ENCODE measurements around the gene NPAS3. TPM values are rescaled to one million over a fixed set of nuclear protein-coding genes. Genes with fewer than 3 reads are reported as not detected.

Gene NPAS3
- total RNA-seq, 2 experiments from 2014 or later, result not detected

DNA sequence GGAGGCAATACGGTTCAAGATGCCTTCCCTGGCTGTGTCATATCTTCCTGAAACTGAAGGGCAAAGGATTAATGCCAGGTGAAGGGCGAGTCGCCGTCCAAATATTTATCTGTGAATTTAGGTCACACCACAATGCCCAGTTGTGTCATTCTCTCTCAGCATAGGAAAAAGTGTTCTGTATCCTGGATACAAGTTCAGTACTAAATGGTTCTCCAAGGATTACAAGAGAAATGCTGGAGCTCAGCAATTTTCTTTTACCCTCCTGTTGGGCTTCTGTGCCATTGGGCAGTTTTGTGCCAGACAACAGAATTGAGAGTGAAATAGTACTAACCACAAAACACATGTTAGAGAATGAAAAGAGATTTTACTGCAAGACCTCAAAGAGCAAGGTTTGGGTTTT, 518.3 kb downstream of the NPAS3 start:
- TF ChIP-seq, protein P1, sequence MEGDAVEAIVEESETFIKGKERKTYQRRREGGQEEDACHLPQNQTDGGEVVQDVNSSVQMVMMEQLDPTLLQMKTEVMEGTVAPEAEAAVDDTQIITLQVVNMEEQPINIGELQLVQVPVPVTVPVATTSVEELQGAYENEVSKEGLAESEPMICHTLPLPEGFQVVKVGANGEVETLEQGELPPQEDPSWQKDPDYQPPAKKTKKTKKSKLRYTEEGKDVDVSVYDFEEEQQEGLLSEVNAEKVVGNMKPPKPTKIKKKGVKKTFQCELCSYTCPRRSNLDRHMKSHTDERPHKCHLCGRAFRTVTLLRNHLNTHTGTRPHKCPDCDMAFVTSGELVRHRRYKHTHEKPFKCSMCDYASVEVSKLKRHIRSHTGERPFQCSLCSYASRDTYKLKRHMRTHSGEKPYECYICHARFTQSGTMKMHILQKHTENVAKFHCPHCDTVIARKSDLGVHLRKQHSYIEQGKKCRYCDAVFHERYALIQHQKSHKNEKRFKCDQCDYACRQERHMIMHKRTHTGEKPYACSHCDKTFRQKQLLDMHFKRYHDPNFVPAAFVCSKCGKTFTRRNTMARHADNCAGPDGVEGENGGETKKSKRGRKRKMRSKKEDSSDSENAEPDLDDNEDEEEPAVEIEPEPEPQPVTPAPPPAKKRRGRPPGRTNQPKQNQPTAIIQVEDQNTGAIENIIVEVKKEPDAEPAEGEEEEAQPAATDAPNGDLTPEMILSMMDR (IDR thresholded peaks at IDR 0.05), result no peak
- no peaks in the 10 kb centered on the region for H3K4me1 Mint-ChIP-seq (ENCODE audit: low read depth)
- H3K36me3 Mint-ChIP-seq (ENCODE audit: low read depth), result no peaks in the 10 kb centered on the region
- intact Hi-C loops (cut with micrococcal nuclease), result no loop called here
- CTCF ChIA-PET, result no interaction called here
- DNase-seq, result no peak
- H3K9me3 Mint-ChIP-seq, result no peaks in the 10 kb centered on the region
- no peak overlapping the region for H3K4me3 Mint-ChIP-seq
- H3K27ac Mint-ChIP-seq, result no peak overlapping the region
- no peaks in the 10 kb centered on the region for H3K27me3 Mint-ChIP-seq
- POLR2A ChIA-PET, result no interaction called here
- no peak for ATAC-seq

GRCh38 chr14:33457617-33458016, 518.9 kb downstream of the NPAS3 start:
- Mint-ChIP-seq H3K27ac (no peak overlapping the region), H3K9me3 (no peaks in the 10 kb centered on the region), H3K4me1 (ENCODE audit: low read depth) (no peaks in the 10 kb centered on the region), H3K4me3 (no peak overlapping the region), H3K36me3 (ENCODE audit: low read depth) (no peaks in the 10 kb centered on the region), H3K27me3 (no peaks in the 10 kb centered on the region)
- intact Hi-C loops (cut with micrococcal nuclease), result no loop called here
- ChIA-PET POLR2A (no interaction called here), CTCF (no interaction called here)
- TF ChIP-seq, protein P1 (IDR thresholded peaks at IDR 0.05), result no peak
- DNase-seq (no peak), ATAC-seq (no peak)

DNA sequence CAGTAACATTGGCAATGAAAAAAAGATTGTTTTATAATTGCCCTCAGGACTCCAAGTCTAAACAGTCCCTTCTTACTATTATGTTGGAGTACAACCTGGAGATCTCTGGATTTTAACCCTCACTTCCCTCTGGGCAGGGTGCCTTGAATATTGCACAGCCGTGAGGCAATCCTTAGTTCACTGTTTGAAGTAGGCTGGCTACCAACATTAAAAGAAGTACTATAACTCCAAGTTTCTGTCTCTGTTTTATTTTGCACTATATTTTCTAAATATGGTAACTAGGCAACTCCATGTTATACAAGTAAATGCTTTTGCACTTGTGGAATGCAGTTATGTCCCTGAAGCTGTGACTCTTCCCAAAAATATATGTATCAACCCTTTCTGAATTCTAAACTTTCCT, 521.5 kb downstream of the NPAS3 start:
- Mint-ChIP-seq H3K4me3 (no peak overlapping the region), H3K27ac (no peak overlapping the region), H3K9me3 (no peaks in the 10 kb centered on the region), H3K4me1 (ENCODE audit: low read depth) (no peaks in the 10 kb centered on the region), H3K27me3 (no peaks in the 10 kb centered on the region), H3K36me3 (ENCODE audit: low read depth) (no peaks in the 10 kb centered on the region)
- intact Hi-C loops (cut with micrococcal nuclease), result no loop called here
- ChIA-PET POLR2A (no interaction called here), CTCF (no interaction called here)
- DNase-seq (no peak), ATAC-seq (no peak)
- TF ChIP-seq, protein P1 (IDR thresholded peaks at IDR 0.05), result no peak

DNA sequence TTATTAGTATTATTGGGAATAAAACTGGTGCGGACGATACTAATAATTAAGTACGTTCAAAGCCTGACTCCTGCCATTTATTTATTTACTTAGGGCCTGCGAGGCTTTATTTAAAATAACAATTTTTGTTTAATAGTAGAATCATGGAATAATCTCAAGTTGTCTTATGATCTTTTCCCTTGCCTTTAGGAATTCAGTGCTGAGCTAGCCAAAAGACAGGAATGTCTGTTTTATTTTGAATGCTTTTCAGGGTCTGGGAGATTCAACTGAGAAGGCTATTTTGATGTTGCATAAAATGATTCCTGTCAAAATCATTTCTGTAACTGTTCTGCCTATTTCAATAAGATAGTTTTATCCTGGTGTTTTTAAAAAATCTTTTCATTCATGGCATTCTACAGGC, 522.4 kb downstream of the NPAS3 start:
- Mint-ChIP-seq H3K27me3 (no peaks in the 10 kb centered on the region), H3K27ac (no peak overlapping the region)
- POLR2A ChIA-PET, result no interaction called here

DNA sequence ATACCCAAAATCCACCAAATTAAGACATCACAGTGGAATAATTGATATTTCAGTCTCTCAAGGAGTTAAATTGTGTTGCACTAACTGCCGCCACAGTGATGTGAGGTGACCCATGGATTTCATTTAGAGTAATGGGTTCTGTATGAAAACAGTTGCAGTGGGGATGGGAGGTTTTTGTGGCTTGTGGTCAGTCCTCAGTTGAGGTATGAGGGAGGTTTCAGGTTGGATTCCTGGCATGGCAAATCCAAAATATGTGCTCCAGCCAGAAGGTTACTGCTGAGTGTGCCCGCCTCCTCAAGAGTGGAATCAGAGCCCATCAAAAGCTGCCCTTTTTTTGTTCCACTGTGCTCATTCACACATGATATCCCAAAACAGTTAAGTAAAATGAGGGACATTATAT, 525.1 kb downstream of the NPAS3 start:
- no peak overlapping the region for H3K4me3 Mint-ChIP-seq

More for the DNA sequence above, 522.4 kb downstream of the NPAS3 start:
- intact Hi-C loops (cut with micrococcal nuclease), result no loop called here
- Mint-ChIP-seq H3K9me3 (no peaks in the 10 kb centered on the region), H3K4me3 (no peak overlapping the region), H3K4me1 (ENCODE audit: low read depth) (no peaks in the 10 kb centered on the region), H3K36me3 (ENCODE audit: low read depth) (no peaks in the 10 kb centered on the region)
- no peak for ATAC-seq
- TF ChIP-seq, protein P1 (IDR thresholded peaks at IDR 0.05), result no peak
- DNase-seq, result no peak
- CTCF ChIA-PET, result no interaction called here

More for the DNA sequence above, 525.1 kb downstream of the NPAS3 start:
- TF ChIP-seq, protein P1 (IDR thresholded peaks at IDR 0.05), result no peak
- no peak for DNase-seq
- no peaks in the 10 kb centered on the region for H3K9me3 Mint-ChIP-seq
- no peak overlapping the region for H3K27ac Mint-ChIP-seq
- no peaks in the 10 kb centered on the region for H3K27me3 Mint-ChIP-seq
- no peaks in the 10 kb centered on the region for H3K36me3 Mint-ChIP-seq (ENCODE audit: low read depth)
- no peaks in the 10 kb centered on the region for H3K4me1 Mint-ChIP-seq (ENCODE audit: low read depth)
- ChIA-PET CTCF (no interaction called here), POLR2A (no interaction called here)
- intact Hi-C loops (cut with micrococcal nuclease), result no loop called here
- no peak for ATAC-seq

All from activated CD8-positive, alpha-beta T cell treated with anti-CD3 and anti-CD28 coated beads for 36 hours (primary cell).